GM21390 (cell line): ENCODE data around the gene LTB.

Source experiments
- ATAC-seq: cut with Tn5 transposase; IDR thresholded peaks from one replicate; pipeline ENCODE4 v1.9.1; 2021; ENCODE audit not compliant: unreplicated experiment

The LTB gene

GRCh38 chr6:31576897-31577578 is 5.2 kb downstream of the LTB start:
- ATAC-seq: no peak

GRCh38 chr6:31575952-31576685 is 6.1 kb downstream of the LTB start:
- no peak for ATAC-seq

- ATAC-seq: no peak
Observed at GRCh38 chr6:31575335-31575901, 6.8 kb downstream of the LTB start, which contains the start of gene TNF. TNF (plus strand) TSS chr6:31575565; CDS start chr6:31575742, 177 bp downstream.

GRCh38 chr6:31574106-31575061 is 7.8 kb downstream of the LTB start:
- no peak for ATAC-seq

- no peak for ATAC-seq
Observed at GRCh38 chr6:31573239-31574105, 8.8 kb downstream of the LTB start.

GRCh38 chr6:31572041-31572911 is 9.9 kb downstream of the LTB start, which contains the start of gene LTA:
LTA (plus strand) TSS chr6:31572289; CDS start chr6:31572743, 454 bp downstream.
- no peak for ATAC-seq

GRCh38 chr6:31569861-31570536 is 12.2 kb downstream of the LTB start:
- ATAC-seq: no peak

- ATAC-seq: peak; percentile 56
Observed at GRCh38 chr6:31568537-31568961, 13.7 kb downstream of the LTB start.

- ATAC-seq: no peak
Observed at GRCh38 chr6:31567531-31568370, 14.5 kb downstream of the LTB start.

- ATAC-seq: no peak
Observed at GRCh38 chr6:31560697-31561058, 21.5 kb downstream of the LTB start.

GRCh38 chr6:31559958-31560696 is 22.1 kb downstream of the LTB start:
- peak; percentile 48 for ATAC-seq

GRCh38 chr6:31559606-31559957 is 22.6 kb downstream of the LTB start:
- no peak for ATAC-seq

- no peak for ATAC-seq
Observed at GRCh38 chr6:31558631-31559500, 23.4 kb downstream of the LTB start.

- ATAC-seq: no peak
Observed at GRCh38 chr6:31558318-31558625, 24.0 kb downstream of the LTB start.

- no peak for ATAC-seq
Observed at GRCh38 chr6:31557443-31558317, 24.5 kb downstream of the LTB start.
